HG03135 (cell line): ENCODE measurements around the gene ATP5PD.

Experiments
- ATAC-seq: cut with Tn5 transposase; IDR thresholded peaks from one replicate; pipeline ENCODE4 v1.9.1; 2021; ENCODE audit warnings: mild to moderate bottlenecking, moderate library complexity; ENCODE audit not compliant: unreplicated experiment

Gene ATP5PD

GRCh38 chr17:75001915-75002843 is 44.6 kb downstream of the ATP5PD start:
- no peak for ATAC-seq

GRCh38 chr17:74999523-74999922 is 47.2 kb downstream of the ATP5PD start:
- no peak for ATAC-seq

DNA sequence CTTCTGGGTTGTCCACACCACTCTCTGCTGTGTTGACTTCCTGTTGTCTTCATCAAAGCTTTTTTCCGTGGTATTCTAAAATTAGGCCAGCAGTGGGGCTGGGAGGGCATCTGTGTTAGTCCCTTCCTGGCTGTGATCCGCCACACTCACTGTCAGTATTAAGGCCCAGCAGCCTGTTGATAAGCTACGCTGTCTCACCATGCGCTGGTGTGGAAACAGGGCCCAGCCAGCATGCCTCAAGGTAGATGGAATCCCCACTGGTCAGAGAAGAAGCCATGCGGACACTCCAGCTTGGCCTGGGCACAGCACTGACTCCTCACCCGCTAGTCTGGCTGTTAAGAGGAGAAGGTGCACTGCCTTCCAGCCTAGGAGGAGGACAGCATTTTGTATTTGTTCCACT is 48.0 kb downstream of the ATP5PD start:
- ATAC-seq = no peak

DNA sequence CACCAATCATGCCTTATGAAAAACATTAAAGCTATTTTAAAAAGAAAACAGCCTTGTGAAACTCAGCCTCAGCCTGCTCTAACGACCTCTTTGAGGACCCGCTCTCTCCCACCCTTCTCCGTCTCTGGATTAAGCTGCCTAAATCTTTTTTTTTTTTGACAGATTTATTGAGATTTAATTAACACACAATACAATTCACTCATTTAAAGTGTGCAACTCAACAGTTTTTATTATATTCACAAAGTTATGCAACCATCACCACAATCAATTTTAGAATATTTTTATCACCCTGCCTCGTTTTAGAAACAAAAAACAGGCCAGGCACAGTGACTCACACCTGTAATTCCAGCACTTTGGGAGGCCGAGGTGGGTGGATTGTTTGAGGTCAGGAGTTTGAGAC is 50.9 kb downstream of the ATP5PD start:
- no peak for ATAC-seq

- no peak for ATAC-seq
Measured at GRCh38 chr17:74994440-74994839, 52.3 kb downstream of the ATP5PD start.

GRCh38 chr17:74992223-74992622 is 54.5 kb downstream of the ATP5PD start:
- ATAC-seq = no peak

DNA sequence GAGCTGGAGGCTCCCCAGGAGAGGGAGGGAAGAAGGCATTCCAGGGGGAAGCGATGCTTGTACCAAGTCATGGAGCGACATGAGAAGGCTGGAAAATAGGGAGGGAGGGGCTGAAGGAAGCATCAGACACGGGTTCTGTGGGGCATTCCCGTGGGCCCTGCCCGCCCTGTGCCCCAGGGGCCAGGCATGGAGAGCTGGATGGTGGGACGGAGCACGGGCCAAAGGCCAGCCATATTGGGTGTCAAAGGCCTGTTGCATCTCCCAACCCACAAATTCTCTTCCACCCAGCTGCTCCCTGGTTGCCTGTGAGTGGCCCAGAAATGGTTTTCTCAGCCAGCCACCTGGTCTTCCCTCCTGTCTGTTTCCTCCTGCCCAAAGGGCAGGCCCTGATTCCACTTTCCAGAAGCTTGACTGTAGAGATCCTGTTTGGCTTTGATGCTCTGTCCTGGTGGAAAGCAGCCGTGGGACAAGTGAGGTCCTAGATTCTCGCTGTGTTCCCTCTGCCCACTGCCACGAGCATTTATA is 56.1 kb downstream of the ATP5PD start:
- no peak for ATAC-seq
